ENCODE results near the gene HMCN1. TPM values are rescaled to one million over a fixed set of nuclear protein-coding genes. Genes with fewer than 3 reads are reported as not detected.

The HMCN1 gene
- total RNA-seq, 1 experiment from 2014 or later = 0.23 TPM

GRCh38 chr1:185727726-185728125 is 6.5 kb upstream of the HMCN1 start:
- H3K27ac ChIP-seq (ENCODE audit: low read length) = no peak overlapping the region
- in situ Hi-C loops (cut with HindIII; ENCODE audit: low pct_unique_long_range_greater_than_20kb, low sequenced_read_pairs) = no loop called here

GRCh38 chr1:185731446-185731845 is 2.7 kb upstream of the HMCN1 start:
- Histone ChIP-seq H3K4me3 (ENCODE audit: low read depth in 2 of 2, low read length in 2 of 2) (no peak overlapping the region), H3K36me3 (ENCODE audit: control insufficient read depth, insufficient read depth, low read length) (no peaks in the 10 kb centered on the region; the same call in 1 of the 2 replicates), H3K27me3 (ENCODE audit: control insufficient read depth, insufficient read depth, low read length) (peaks cover 18% of the 10 kb centered on the region), H3K27ac (ENCODE audit: low read length) (no peak overlapping the region), H3K9me3 (ENCODE audit: control insufficient read depth, insufficient read depth, low read depth, low read length) (no peaks in the 10 kb centered on the region), H3K4me1 (ENCODE audit: control insufficient read depth, insufficient read depth, low read length) (peaks cover 6% of the 10 kb centered on the region)
- TF ChIP-seq SIN3A (IDR thresholded peaks at IDR 0.05; ENCODE audit: borderline replicate concordance, insufficient read depth, low read depth, low read length) (no peak), POLR2AphosphoS5 (IDR thresholded peaks at IDR 0.05; ENCODE audit: low read depth, low read length) (no peak), REST (IDR thresholded peaks at IDR 0.05; ENCODE audit: insufficient read depth in 1 of 2, low read depth in 2 of 2, low read length in 1 of 2) (no peak), TCF7L2 (IDR thresholded peaks at IDR 0.05; ENCODE audit: low read depth, low read length) (no peak), CTCF (IDR thresholded peaks at IDR 0.05) (no peak)
- ChIA-PET CTCF (no interaction called here), POLR2A (no interaction called here)
- in situ Hi-C loops (cut with HindIII; ENCODE audit: low pct_unique_long_range_greater_than_20kb, low sequenced_read_pairs) (no loop called here), intact Hi-C loops (cut with micrococcal nuclease; ENCODE audit: unreplicated experiment) (no loop called here)
- BruUV-seq (replicated peaks) = no TSS peak
- ATAC-seq (no peak), DNase-seq (ENCODE audit: low read depth, low spot score) (no peak)

More at GRCh38 chr1:185727726-185728125, 6.5 kb upstream of the HMCN1 start:
- Histone ChIP-seq H3K4me1 (ENCODE audit: control insufficient read depth, insufficient read depth, low read length) (no peaks in the 10 kb centered on the region), H3K36me3 (ENCODE audit: control insufficient read depth, insufficient read depth, low read length) (no peaks in the 10 kb centered on the region), H3K27me3 (ENCODE audit: control insufficient read depth, insufficient read depth, low read length) (peaks cover 2% of the 10 kb centered on the region; the same call in 1 of the 2 replicates), H3K4me3 (ENCODE audit: low read depth in 2 of 2, low read length in 2 of 2) (no peak overlapping the region), H3K9me3 (ENCODE audit: control insufficient read depth, insufficient read depth, low read depth, low read length) (no peaks in the 10 kb centered on the region)
- no TSS peak for BruUV-seq (replicated peaks)
- TF ChIP-seq SIN3A (IDR thresholded peaks at IDR 0.05; ENCODE audit: borderline replicate concordance, insufficient read depth, low read depth, low read length) (no peak), CTCF (IDR thresholded peaks at IDR 0.05) (no peak), REST (IDR thresholded peaks at IDR 0.05; ENCODE audit: insufficient read depth in 1 of 2, low read depth in 2 of 2, low read length in 1 of 2) (no peak), TCF7L2 (IDR thresholded peaks at IDR 0.05; ENCODE audit: low read depth, low read length) (no peak), POLR2AphosphoS5 (IDR thresholded peaks at IDR 0.05; ENCODE audit: low read depth, low read length) (no peak)
- DNase-seq (ENCODE audit: low read depth, low spot score) (no peak), ATAC-seq (no peak)
- ChIA-PET CTCF (no interaction called here), POLR2A (no interaction called here)
- intact Hi-C loops (cut with micrococcal nuclease; ENCODE audit: unreplicated experiment) = no loop called here

Data from Panc1 (cell line).